Peyer's patch (tissue), 4 donors: ENCODE data around the gene ASPDH. TPM values are rescaled to one million over a fixed set of nuclear protein-coding genes. Genes with fewer than 3 reads are reported as not detected.

Experiments used
- DNase-seq, 3 donors: peaks; one replicate each; pipeline ENCODE4 v3.0.0-alpha.2; 2017 to 2019
- H3K27ac ChIP-seq, 4 donors: fragments of 200-600 bp; sonication (generic); one replicate each; pipeline ENCODE4 v1.5.1; 2016 to 2019
- H3K27me3 ChIP-seq, 2 donors: fragments of 200-600 bp; sonication (generic); one replicate each; pipeline ENCODE4 v1.5.1; 2019
- H3K36me3 ChIP-seq, 3 donors: fragments of 200-600 bp; sonication (generic); one replicate each; pipeline ENCODE4 v1.5.1; 2016 to 2019
- H3K4me1 ChIP-seq, 4 donors: fragments of 200-600 bp; sonication (generic); one replicate each; pipeline ENCODE4 v1.5.1; 2016 to 2019
- H3K4me3 ChIP-seq, 4 donors: fragments of 200-600 bp; sonication (generic); 1 replicate in 3 of 4; 2 replicates in 1 of 4; pipeline ENCODE4 v1.5.1; 2016 to 2019; ENCODE audit warnings: mild to moderate bottlenecking in 1 of 4
- H3K9me3 ChIP-seq, 4 donors: fragments of 200-600 bp; sonication (generic); one replicate each; pipeline ENCODE4 v1.5.1; 2016 to 2019; ENCODE audit warnings: mild to moderate bottlenecking in 1 of 4
- CTCF ChIP-seq, 6 experiments: fragments of 450-650 bp in 4 of 6; fragments of 200-600 bp in 2 of 6; sonication (generic) in 1 of 6; IDR thresholded peaks; one replicate each; pipeline ENCODE4 v1.5.1; 2017 to 2019; ENCODE audit warnings: antibody characterized with exemption in 6 of 6, mild to moderate bottlenecking in 3 of 6, moderate library complexity in 1 of 6
- POLR2A ChIP-seq, 2 donors: fragments of 450-650 bp; IDR thresholded peaks; one replicate each; pipeline ENCODE4 v1.5.1; 2017; ENCODE audit warnings: antibody characterized with exemption in 2 of 2, mild to moderate bottlenecking in 2 of 2, moderate library complexity in 2 of 2
- total RNA-seq, 4 donors: library from RNA; depleted of rRNA; stranded (reverse); fragments of >200 nt; gene quantifications; one replicate each; pipeline ENCODE4 v1.1.0, GENCODE V29; 2016

ASPDH gene
- total RNA-seq, 4 donors from 2014 or later = 1.6 to 31.9 (median 4.5) TPM; not detected in 1

- Histone ChIP-seq H3K36me3 (no peaks in the 10 kb centered on the region), H3K27ac (no peak overlapping the region), H3K4me3 (no peak overlapping the region), H3K9me3 (no peaks in the 10 kb centered on the region), H3K27me3 (no peaks in the 10 kb centered on the region), H3K4me1 (peaks cover 0 to 8% (median 3%) of the 10 kb centered on the region in 4 donors)
- peak in 1 of 3 donors; percentile 20 for DNase-seq
- no peak for TF ChIP-seq POLR2A (IDR thresholded peaks at IDR 0.05)
- TF ChIP-seq CTCF (IDR thresholded peaks at IDR 0.05) = no peak
Observed at GRCh38 chr19:50506700-50507099, 7.0 kb downstream of the ASPDH start.

- DNase-seq = peak in 1 of 3 donors; percentile 39
Observed at GRCh38 chr19:50505856-50506611, 7.7 kb downstream of the ASPDH start.

GRCh38 chr19:50501568-50502475, 11.9 kb downstream of the ASPDH start:
- Histone ChIP-seq H3K27ac (no peak overlapping the region), H3K4me1 (no peaks in the 10 kb centered on the region), H3K27me3 (no peaks in the 10 kb centered on the region), H3K4me3 (no peak overlapping the region), H3K36me3 (no peaks in the 10 kb centered on the region), H3K9me3 (no peaks in the 10 kb centered on the region)
- DNase-seq = peak in 1 of 3 donors; percentile 41
- TF ChIP-seq CTCF (IDR thresholded peaks at IDR 0.05) (no peak), POLR2A (IDR thresholded peaks at IDR 0.05) (no peak)

More at GRCh38 chr19:50505856-50506611, 7.7 kb downstream of the ASPDH start:
- peaks cover 0 to 8% (median 3%) of the 10 kb centered on the region in 4 donors for H3K4me1 ChIP-seq
- no peak overlapping the region for H3K4me3 ChIP-seq
- H3K27ac ChIP-seq = no peak overlapping the region
- H3K36me3 ChIP-seq = no peaks in the 10 kb centered on the region
- no peaks in the 10 kb centered on the region for H3K9me3 ChIP-seq
- no peaks in the 10 kb centered on the region for H3K27me3 ChIP-seq
- TF ChIP-seq POLR2A (IDR thresholded peaks at IDR 0.05) (no peak), CTCF (IDR thresholded peaks at IDR 0.05) (no peak)

- H3K36me3 ChIP-seq = no peaks in the 10 kb centered on the region
- H3K27ac ChIP-seq = no peak overlapping the region
- H3K4me1 ChIP-seq = no peaks in the 10 kb centered on the region
- H3K9me3 ChIP-seq = no peaks in the 10 kb centered on the region
- DNase-seq = peak in 1 of 3 donors; percentile 49
- H3K27me3 ChIP-seq = no peaks in the 10 kb centered on the region
- TF ChIP-seq POLR2A (IDR thresholded peaks at IDR 0.05) (no peak), CTCF (IDR thresholded peaks at IDR 0.05) (no peak)
- no peak overlapping the region for H3K4me3 ChIP-seq
Observed at GRCh38 chr19:50501186-50501567, 12.5 kb downstream of the ASPDH start.

- Histone ChIP-seq H3K4me1 (no peaks in the 10 kb centered on the region), H3K27ac (no peak overlapping the region), H3K9me3 (no peaks in the 10 kb centered on the region), H3K36me3 (no peaks in the 10 kb centered on the region), H3K4me3 (no peak overlapping the region), H3K27me3 (no peaks in the 10 kb centered on the region)
- TF ChIP-seq POLR2A (IDR thresholded peaks at IDR 0.05) = no peak
- TF ChIP-seq CTCF (IDR thresholded peaks at IDR 0.05) = no peak
- DNase-seq = no peak
Observed at GRCh38 chr19:50500753-50501151, 13.0 kb downstream of the ASPDH start.
